SK-MEL-5 (cell line): ENCODE measurements around the gene AR. TPM values are rescaled to one million over a fixed set of nuclear protein-coding genes. Genes with fewer than 3 reads are reported as not detected.

Source experiments
- DNase-seq: peaks from one replicate; pipeline ENCODE4 v3.0.0-alpha.2; 2016; ENCODE audit warnings: low read depth, low spot score
- in situ Hi-C: cut with HindIII; loops from 2 replicates; pipeline ENCODE4 v1.10.0; 2016; ENCODE audit warnings: low sequenced_read_pairs, high pct_unique_total_duplicates, low pct_unique_long_range_greater_than_20kb
- total RNA-seq: library from RNA; depleted of rRNA; stranded (reverse); fragments of >200 nt; shearing (Covaris generic); gene quantifications from 2 replicates; pipeline ENCODE4 v1.2.3, GENCODE V29; 2014

The AR gene
- total RNA-seq, 1 experiment from 2014 or later = 0.21 TPM

DNA sequence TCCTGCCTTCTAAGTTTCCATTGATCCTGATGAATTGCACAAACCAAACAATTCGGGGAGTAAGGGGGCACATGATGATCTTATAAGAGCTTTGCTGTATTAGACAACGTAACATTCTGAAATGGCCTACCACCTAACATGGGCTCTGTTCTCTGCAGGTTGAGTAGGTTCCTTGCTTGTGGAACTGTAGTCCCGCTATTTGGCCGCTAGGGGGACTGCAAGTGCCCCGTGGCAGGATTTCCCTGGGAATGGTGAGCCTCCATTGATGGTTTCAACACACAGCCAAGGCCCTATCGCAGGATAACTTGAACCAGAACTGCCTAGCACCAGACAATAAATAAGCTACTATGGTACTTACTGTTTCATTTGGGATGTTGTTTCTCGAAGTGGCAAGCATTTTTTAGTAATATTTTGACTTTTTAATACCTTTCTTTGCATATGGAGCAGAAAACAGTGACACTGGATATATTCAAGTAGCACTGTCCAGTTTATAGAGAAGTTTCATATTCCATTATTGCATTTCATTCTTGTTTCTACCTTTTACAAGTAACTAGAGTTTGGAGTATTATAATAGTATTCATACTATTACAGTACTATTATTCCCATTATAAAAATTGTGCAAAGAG, 11.9 kb downstream of the AR start:
- in situ Hi-C loops = no loop called here
- peak; percentile 68 for DNase-seq

GRCh38 chrX:67558267-67558666, 14.4 kb downstream of the AR start:
- in situ Hi-C loops = no loop called here
- DNase-seq = no peak

GRCh38 chrX:67563469-67564448, 19.9 kb downstream of the AR start:
- in situ Hi-C loops = no loop called here

GRCh38 chrX:67564475-67564874, 20.7 kb downstream of the AR start:
- no peak for DNase-seq
- in situ Hi-C loops = no loop called here

More at GRCh38 chrX:67563469-67564448, 19.9 kb downstream of the AR start:
- DNase-seq = no peak

DNA sequence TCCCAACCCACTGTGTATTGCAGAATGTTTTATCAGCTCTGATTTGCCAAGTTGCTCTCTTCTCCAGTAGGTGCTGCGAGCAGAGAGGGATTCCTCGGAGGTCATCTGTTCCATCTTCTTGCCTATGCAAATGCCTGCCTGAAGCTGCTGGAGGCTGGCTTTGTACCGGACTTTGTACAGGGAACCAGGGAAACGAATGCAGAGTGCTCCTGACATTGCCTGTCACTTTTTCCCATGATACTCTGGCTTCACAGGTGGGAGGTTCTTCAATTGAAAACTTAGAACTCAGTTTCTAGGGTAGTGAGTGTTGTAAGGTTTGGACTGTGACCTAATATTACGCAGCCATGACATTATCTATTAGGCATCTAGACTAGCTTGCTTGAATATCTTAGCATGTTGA, 24.9 kb downstream of the AR start:
- in situ Hi-C loops = no loop called here
- no peak for DNase-seq

- DNase-seq = no peak
- in situ Hi-C loops = no loop called here
These were observed 27.0 kb downstream of the AR start for GRCh38 chrX:67570839-67571238.

GRCh38 chrX:67574696-67575095, 30.9 kb downstream of the AR start:
- DNase-seq = peak; percentile 6
- in situ Hi-C loops = no loop called here

DNA sequence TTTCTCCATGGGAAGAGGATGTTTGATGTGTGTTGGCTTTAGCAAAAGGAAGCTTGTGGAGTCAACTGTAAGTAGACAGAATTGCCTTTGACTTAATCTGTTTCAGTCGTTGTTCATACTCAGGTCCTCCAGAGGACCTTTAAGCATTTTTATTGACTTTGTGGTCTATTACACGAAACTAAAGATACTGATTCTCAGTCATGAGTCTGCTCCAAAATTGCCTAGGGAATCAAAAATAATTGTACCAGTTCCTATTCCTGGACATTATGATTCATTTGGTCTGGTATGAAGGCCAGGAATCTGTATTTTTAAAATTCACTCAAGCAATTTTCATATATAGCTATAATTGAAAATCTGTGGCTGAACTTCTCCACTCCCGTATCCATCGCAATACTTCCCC, 38.6 kb downstream of the AR start:
- in situ Hi-C loops = no loop called here
- no peak for DNase-seq

DNA sequence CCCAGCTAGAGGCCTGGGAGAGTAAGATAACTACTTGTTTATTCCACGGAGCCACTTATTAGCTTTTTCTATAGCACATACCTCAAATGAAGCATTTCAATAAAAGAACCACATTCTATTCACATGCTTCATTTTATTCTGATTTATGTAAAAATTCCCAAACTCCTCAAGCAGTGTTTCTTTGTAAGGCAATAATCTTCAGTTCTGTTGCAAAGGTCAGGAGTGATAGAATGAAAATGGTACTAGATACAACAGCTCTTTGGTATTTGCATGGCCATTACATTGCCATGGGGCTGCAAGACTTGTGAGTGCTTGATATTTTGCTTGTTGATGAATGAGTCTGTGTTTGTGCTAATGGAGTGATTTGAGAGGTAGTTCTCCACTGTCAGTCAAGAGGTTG, 39.4 kb downstream of the AR start:
- DNase-seq = no peak
- in situ Hi-C loops = no loop called here

DNA sequence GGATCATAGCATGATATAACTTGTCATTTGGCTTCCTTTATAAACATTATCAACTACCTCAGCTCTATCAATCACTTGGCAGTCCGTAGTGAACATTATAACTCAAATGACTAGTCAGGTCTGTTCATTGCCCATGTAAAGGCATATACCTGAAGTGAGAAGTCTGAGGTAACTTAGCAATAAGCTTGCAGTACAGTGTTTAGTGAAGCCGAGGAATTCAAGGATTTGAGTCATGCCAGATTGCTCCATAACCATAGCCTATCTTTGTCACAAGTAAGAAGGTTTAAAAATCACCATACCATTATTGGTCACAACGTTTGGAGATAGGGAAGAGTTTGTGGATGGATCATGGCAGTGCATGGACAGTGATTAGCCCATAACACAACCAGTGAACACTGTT, 41.6 kb downstream of the AR start:
- no peak for DNase-seq
- in situ Hi-C loops = no loop called here

DNA sequence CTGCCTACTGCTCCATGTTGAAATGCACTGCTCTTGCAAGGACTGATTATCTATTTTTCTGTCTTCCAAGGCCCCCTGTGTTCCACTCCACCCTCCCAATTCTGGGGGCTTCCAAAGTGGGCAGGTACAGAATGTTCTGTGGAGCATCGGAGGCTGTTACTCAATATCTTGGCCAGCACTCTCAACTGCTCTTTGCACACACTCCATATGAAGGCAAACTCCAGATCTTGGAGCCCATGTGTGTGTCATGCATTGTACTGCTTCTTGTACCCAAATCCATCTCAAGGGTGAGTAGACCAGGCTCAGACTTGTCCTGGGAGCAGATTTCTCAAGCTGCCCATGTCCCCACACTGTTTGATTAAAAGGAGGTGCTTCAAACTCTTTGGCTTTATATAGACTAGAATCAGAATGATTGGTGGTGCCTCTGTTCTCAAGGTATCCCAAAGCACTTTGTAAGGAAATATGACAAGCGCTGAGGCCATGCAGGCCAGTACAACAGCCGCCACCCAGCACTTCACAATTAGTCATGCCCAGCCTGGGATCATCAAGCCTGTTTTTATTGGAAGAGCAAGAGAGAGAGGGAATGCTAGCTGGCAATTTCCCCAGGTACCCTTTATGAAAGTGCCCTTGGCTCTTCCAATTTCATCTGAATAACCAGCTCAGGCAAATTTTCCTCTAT, 44.3 kb downstream of the AR start:
- in situ Hi-C loops = no loop called here
- DNase-seq = no peak

GRCh38 chrX:67596839-67597790, 53.3 kb downstream of the AR start:
- in situ Hi-C loops = no loop called here
- DNase-seq = no peak

DNA sequence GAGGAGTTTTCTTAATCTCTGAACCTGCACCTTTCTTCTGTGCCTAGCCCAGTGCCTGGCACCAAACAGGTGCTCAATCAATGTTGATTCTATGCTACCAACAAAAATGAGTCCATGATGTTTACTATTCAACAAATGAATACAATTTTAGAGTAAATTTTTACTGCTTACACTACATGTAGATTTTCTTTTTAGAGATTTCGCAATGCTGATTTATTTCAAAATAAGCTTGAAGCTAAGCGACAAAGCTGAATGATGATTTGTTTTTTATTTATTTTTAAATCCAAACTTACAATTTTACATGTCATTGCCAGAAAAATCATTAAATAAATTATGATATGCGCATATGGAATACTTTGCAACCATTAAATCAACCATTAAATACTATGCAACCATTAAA, 55.7 kb downstream of the AR start:
- in situ Hi-C loops = no loop called here
- DNase-seq = no peak

- no peak for DNase-seq
- in situ Hi-C loops = no loop called here
These were observed 58.0 kb downstream of the AR start for GRCh38 chrX:67601771-67602170.

DNA sequence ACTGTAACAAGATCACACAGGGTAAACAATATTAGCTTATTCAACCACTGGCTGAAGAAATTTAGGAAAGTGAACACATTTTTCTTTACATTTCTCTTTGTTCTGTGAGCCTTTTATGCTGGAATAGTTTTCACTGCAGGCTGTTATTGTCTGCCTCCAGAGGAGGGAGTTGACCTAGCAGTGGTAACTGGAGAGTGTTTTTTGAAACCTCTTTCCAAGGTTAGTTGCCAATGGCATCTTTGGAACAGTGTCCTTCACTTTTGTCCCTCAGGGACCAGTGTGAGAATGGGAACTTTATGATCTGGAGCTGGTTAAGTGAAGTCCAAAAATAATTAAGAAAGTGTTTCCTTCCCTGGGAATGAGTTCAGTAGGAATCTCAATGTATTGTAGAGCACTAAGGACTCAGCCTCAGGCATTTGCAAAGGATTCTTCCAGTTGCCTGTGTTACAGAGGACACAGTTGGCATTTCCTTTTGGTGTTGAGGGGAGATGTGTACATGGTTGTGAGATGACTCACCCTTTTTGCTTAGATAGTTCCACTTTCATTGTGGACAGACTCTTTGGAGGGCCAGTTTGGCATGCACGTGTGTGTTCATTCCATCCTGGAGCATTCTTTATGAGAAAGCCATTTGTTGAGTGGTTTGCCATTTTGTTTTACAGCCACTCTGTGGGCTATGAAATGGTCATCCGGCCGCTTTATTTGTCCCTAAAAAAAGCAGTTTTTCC, 61.3 kb downstream of the AR start:
- DNase-seq = peak; percentile 45
- in situ Hi-C loops = no loop called here

DNA sequence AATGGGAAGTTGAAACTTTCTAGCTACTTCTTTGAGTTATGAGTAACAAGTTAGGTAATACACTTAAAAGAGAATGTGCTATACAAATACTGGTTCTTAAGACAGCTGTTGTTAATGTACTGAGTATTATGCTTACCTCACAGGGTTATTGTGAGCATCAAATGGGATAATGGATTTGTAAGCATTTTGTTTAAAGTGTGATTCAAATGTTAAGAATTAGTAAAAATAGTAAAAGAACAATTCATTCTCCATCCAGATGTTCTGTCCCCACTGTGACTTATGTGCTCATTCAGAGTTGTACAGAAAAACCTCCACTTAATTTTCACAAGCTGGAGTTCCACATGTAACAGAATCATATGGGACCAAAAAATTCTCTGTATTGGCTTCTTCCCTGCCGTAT, 63.6 kb downstream of the AR start:
- in situ Hi-C loops = no loop called here
- DNase-seq = no peak

DNA sequence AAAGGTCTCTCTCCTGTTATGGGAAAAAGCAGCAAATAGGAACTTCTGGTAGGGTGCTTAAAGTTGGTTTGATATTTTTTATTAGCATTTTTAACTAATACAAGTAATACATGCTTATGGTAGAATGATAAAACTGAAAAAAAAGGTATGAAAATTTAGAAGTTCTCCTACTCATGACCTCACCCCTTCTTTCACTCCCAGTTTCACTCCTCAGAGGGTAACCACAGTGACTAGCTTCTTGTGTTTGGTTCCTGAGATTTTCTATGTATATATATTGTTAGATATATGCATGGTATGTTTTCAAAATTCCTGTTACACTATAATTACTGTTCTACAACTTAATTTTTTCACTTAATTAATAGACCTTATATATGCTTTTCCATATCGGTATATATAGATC, 66.5 kb downstream of the AR start:
- DNase-seq = no peak
- in situ Hi-C loops = no loop called here
